K562 (cell line): ENCODE data around the gene SLC37A4. TPM values are rescaled to one million over a fixed set of nuclear protein-coding genes. Genes with fewer than 3 reads are reported as not detected.
A peak's percentile ranks its signal among the peaks of the same experiment; 100 is the strongest.

Experiments
- BCOR ChIP-seq: fragments of 450-650 bp; IDR thresholded peaks from 2 replicates; pipeline ENCODE4 v1.6.1; 2016
- CBX2 ChIP-seq: fragments of 200-600 bp; sonication (generic); IDR thresholded peaks from one replicate; pipeline ENCODE4 v1.6.1; 2012; ENCODE audit warnings: mild to moderate bottlenecking, low read length, inconsistent platforms; ENCODE audit not compliant: insufficient read depth, poor library complexity, severe bottlenecking
- CREBBP ChIP-seq: IDR thresholded peaks from one replicate; pipeline ENCODE4 v1.6.1; 2012; ENCODE audit warnings: low read depth, mild to moderate bottlenecking, control low read depth, inconsistent platforms, low read length
- CXXC5 ChIP-seq: fragments of 250-450 bp; sonication (Bioruptor Pico); IDR thresholded peaks from 2 replicates; pipeline ENCODE4 v1.8.0; 2022; ENCODE audit warnings: inconsistent platforms, mild to moderate bottlenecking, moderate library complexity
- EGR1 ChIP-seq: fragments of 450-650 bp; conservative IDR thresholded peaks from 2 replicates; pipeline ENCODE4 v1.6.1; 2017; ENCODE audit warnings: mild to moderate bottlenecking
- NFIC ChIP-seq: fragments of 450-650 bp; IDR thresholded peaks from 2 replicates; pipeline ENCODE4 v1.6.1; 2017; ENCODE audit warnings: mild to moderate bottlenecking, inconsistent platforms
- PCBP1 ChIP-seq: fragments of 200-400 bp; formaldehyde crosslinking; IDR thresholded peaks from 2 replicates; pipeline ENCODE4 v1.6.1; 2018; ENCODE audit warnings: mild to moderate bottlenecking, low read depth, low read length; ENCODE audit not compliant: poor library complexity, severe bottlenecking
- PHTF2 ChIP-seq: fragments of 250-450 bp; sonication (Bioruptor Pico); IDR thresholded peaks from 2 replicates; pipeline ENCODE4 v1.5.0; 2021; ENCODE audit warnings: mild to moderate bottlenecking
- POLR2B ChIP-seq: fragments of 450-650 bp; IDR thresholded peaks from 2 replicates; pipeline ENCODE4 v1.6.1; 2018; ENCODE audit warnings: low read depth; ENCODE audit not compliant: partially characterized antibody
- RNF2 ChIP-seq: sonication (generic); IDR thresholded peaks from 2 replicates; pipeline ENCODE4 v1.6.1; 2016
- SMARCB1 ChIP-seq: IDR thresholded peaks from 2 replicates; pipeline ENCODE4 v1.6.1; 2011; ENCODE audit warnings: improper control_type of control experiment, low read depth; ENCODE audit not compliant: insufficient read length
- SUPT5H ChIP-seq: fragments of 450-650 bp; IDR thresholded peaks from 2 replicates; pipeline ENCODE4 v1.6.1; 2016
- YBX1 ChIP-seq: fragments of 450-650 bp; IDR thresholded peaks from 2 replicates; pipeline ENCODE4 v1.7.1; 2016; ENCODE audit warnings: mild to moderate bottlenecking
- ZNF212 ChIP-seq: fragments of 450-650 bp; formaldehyde crosslinking; IDR thresholded peaks from 2 replicates; pipeline ENCODE4 v1.4.0; 2020; ENCODE audit warnings: mild to moderate bottlenecking
- ZNF253 ChIP-seq: fragments of 250-450 bp; sonication (Bioruptor Pico); conservative IDR thresholded peaks from 2 replicates; pipeline ENCODE4 v1.6.1; 2021; ENCODE audit warnings: mild to moderate bottlenecking
- ZNF551 ChIP-seq: fragments of 250-450 bp; sonication (Bioruptor Pico); IDR thresholded peaks from 2 replicates; pipeline ENCODE4 v1.5.0; 2021; ENCODE audit warnings: mild to moderate bottlenecking, moderate library complexity
- polyA plus RNA-seq, 8 experiments: library from polyadenylated mRNA; depleted of rRNA in 4 of 8; stranded (reverse) in 5 of 8; unstranded in 3 of 8; fragments of >200 nt; fragmentation: Nextera tagmentation in 2 of 8; fragmentation: Illumina TruSeq in 1 of 8; extraction: Ambion mirVana in 2 of 8; extraction: Trizol in 1 of 8; gene quantifications; 2 replicates each; pipeline versions ENCODE4 v1.2.1 to v1.2.3, GENCODE V29; 2011 to 2014; ENCODE audit warnings: inconsistent platforms in 1 of 8, missing spikeins in 1 of 8
- total RNA-seq, 7 experiments: library from RNA; depleted of rRNA in 6 of 7; stranded (reverse); fragments of >200 nt in 6 of 7; fragmentation: Illumina TruSeq in 2 of 7; extraction: Trizol in 2 of 7; gene quantifications; 2 replicates each; pipeline versions ENCODE4 v1.2.1 to v1.2.3, GENCODE V29; 2011 to 2021; ENCODE audit warnings: low replicate concordance in 1 of 7
- TF ChIP-seq, protein P1 (sequence below): fragments of 200-600 bp; sonication (generic); IDR thresholded peaks from one replicate; pipeline ENCODE4 v1.6.1; 2012; ENCODE audit warnings: mild to moderate bottlenecking, low read depth, low read length, inconsistent platforms
- TF ChIP-seq, protein P2 (sequence below): fragments of 200-800 bp; sonication (Bioruptor generic); IDR thresholded peaks from 2 replicates; pipeline ENCODE4 v1.6.1; 2017; ENCODE audit warnings: missing genetic modification characterization, missing compliant biosample characterization

SLC37A4 gene
- total and polyA plus RNA-seq, 9 of the 15 experiments (the other 6 are each of a cell fraction or from before 2014, with no cell fraction given) = 24.7 to 73.9 (median 40.7) TPM

DNA sequence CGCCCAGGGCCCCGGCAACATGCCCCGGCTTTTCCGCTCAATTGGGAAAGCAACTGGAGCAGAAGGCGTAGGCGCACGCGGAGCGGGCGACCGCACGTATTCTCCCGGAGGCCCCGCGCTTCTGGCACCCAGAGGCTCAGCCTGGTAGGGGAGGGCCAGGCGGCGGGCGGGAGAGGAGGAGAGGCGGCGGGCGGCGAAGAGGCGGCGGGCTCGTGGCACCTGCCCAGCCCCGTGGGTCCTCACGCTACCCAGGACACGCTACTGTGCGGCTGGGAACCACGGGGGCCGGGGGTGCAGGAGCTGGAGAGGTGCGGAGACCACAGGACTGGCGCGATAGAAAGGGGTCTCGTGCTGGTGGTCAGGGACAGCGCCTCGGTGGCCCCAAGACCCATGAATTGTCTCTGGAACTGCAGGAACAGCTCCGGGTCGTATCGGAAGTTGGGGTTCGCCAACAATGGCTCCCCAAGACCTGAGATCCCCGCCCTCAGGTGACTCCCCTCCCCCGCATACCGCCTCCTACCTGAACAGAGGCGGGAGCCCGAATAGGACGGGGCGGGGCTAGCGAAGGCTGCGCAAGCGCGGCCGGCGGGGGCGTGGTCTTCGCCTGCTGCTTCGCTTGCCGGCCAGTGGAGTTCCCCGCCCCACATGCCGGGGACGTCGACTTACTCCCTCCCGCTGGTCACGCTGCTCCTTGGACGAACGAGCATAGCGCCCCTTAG is at the start of gene SLC37A4 (continued):
- TF ChIP-seq, protein P1, sequence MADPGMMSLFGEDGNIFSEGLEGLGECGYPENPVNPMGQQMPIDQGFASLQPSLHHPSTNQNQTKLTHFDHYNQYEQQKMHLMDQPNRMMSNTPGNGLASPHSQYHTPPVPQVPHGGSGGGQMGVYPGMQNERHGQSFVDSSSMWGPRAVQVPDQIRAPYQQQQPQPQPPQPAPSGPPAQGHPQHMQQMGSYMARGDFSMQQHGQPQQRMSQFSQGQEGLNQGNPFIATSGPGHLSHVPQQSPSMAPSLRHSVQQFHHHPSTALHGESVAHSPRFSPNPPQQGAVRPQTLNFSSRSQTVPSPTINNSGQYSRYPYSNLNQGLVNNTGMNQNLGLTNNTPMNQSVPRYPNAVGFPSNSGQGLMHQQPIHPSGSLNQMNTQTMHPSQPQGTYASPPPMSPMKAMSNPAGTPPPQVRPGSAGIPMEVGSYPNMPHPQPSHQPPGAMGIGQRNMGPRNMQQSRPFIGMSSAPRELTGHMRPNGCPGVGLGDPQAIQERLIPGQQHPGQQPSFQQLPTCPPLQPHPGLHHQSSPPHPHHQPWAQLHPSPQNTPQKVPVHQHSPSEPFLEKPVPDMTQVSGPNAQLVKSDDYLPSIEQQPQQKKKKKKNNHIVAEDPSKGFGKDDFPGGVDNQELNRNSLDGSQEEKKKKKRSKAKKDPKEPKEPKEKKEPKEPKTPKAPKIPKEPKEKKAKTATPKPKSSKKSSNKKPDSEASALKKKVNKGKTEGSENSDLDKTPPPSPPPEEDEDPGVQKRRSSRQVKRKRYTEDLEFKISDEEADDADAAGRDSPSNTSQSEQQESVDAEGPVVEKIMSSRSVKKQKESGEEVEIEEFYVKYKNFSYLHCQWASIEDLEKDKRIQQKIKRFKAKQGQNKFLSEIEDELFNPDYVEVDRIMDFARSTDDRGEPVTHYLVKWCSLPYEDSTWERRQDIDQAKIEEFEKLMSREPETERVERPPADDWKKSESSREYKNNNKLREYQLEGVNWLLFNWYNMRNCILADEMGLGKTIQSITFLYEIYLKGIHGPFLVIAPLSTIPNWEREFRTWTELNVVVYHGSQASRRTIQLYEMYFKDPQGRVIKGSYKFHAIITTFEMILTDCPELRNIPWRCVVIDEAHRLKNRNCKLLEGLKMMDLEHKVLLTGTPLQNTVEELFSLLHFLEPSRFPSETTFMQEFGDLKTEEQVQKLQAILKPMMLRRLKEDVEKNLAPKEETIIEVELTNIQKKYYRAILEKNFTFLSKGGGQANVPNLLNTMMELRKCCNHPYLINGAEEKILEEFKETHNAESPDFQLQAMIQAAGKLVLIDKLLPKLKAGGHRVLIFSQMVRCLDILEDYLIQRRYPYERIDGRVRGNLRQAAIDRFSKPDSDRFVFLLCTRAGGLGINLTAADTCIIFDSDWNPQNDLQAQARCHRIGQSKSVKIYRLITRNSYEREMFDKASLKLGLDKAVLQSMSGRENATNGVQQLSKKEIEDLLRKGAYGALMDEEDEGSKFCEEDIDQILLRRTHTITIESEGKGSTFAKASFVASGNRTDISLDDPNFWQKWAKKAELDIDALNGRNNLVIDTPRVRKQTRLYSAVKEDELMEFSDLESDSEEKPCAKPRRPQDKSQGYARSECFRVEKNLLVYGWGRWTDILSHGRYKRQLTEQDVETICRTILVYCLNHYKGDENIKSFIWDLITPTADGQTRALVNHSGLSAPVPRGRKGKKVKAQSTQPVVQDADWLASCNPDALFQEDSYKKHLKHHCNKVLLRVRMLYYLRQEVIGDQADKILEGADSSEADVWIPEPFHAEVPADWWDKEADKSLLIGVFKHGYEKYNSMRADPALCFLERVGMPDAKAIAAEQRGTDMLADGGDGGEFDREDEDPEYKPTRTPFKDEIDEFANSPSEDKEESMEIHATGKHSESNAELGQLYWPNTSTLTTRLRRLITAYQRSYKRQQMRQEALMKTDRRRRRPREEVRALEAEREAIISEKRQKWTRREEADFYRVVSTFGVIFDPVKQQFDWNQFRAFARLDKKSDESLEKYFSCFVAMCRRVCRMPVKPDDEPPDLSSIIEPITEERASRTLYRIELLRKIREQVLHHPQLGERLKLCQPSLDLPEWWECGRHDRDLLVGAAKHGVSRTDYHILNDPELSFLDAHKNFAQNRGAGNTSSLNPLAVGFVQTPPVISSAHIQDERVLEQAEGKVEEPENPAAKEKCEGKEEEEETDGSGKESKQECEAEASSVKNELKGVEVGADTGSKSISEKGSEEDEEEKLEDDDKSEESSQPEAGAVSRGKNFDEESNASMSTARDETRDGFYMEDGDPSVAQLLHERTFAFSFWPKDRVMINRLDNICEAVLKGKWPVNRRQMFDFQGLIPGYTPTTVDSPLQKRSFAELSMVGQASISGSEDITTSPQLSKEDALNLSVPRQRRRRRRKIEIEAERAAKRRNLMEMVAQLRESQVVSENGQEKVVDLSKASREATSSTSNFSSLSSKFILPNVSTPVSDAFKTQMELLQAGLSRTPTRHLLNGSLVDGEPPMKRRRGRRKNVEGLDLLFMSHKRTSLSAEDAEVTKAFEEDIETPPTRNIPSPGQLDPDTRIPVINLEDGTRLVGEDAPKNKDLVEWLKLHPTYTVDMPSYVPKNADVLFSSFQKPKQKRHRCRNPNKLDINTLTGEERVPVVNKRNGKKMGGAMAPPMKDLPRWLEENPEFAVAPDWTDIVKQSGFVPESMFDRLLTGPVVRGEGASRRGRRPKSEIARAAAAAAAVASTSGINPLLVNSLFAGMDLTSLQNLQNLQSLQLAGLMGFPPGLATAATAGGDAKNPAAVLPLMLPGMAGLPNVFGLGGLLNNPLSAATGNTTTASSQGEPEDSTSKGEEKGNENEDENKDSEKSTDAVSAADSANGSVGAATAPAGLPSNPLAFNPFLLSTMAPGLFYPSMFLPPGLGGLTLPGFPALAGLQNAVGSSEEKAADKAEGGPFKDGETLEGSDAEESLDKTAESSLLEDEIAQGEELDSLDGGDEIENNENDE = no peak
- TF ChIP-seq CREBBP = no peak
- peak; percentile 88 for TF ChIP-seq CXXC5 (CRISPR knock-in tag)
- TF ChIP-seq SUPT5H = peak; percentile 62
- TF ChIP-seq YBX1 = no peak
- TF ChIP-seq ZNF212 = no peak
- TF ChIP-seq BCOR = no peak
- peak; percentile 83 for TF ChIP-seq PCBP1
- no peak for TF ChIP-seq NFIC
- TF ChIP-seq PHTF2 (CRISPR knock-in tag) = no peak
- no peak for TF ChIP-seq ZNF253
- TF ChIP-seq RNF2 = peak; percentile 94
- TF ChIP-seq SMARCB1 = no peak
- peak; percentile 93 for TF ChIP-seq EGR1
- TF ChIP-seq, protein P2, sequence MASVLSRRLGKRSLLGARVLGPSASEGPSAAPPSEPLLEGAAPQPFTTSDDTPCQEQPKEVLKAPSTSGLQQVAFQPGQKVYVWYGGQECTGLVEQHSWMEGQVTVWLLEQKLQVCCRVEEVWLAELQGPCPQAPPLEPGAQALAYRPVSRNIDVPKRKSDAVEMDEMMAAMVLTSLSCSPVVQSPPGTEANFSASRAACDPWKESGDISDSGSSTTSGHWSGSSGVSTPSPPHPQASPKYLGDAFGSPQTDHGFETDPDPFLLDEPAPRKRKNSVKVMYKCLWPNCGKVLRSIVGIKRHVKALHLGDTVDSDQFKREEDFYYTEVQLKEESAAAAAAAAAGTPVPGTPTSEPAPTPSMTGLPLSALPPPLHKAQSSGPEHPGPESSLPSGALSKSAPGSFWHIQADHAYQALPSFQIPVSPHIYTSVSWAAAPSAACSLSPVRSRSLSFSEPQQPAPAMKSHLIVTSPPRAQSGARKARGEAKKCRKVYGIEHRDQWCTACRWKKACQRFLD (CRISPR knock-in tag) = no peak; the same call in 1 of the 2 replicates
- peak; percentile 57 for TF ChIP-seq POLR2B
- TF ChIP-seq ZNF551 (CRISPR knock-in tag) = no peak
- no peak for TF ChIP-seq CBX2
